SK-N-SH (cell line): ENCODE data around the gene HIVEP2. TPM values are rescaled to one million over a fixed set of nuclear protein-coding genes. Genes with fewer than 3 reads are reported as not detected.

ENCODE experiments used
- CTCF ChIA-PET: fragments of 300-600, 350-600 bp; formaldehyde crosslinking; extraction: SDS; loops from one replicate; lab custom pipeline; 2021; lab: Yijun Ruan, JAX
- POLR2A ChIA-PET: fragments of 350-600 bp; sonication (Branson Sonifier 250); formaldehyde crosslinking; extraction: SDS; loops from one replicate; lab custom pipeline; 2020; ENCODE audit warnings: antibody characterized with exemption, inconsistent platforms; lab: Yijun Ruan, JAX
- DNase-seq: peaks from one replicate; pipeline ENCODE4 v3.0.0; 2012
- H2AFZ ChIP-seq: fragments of 200-600 bp; sonication (generic); 2 replicates; pipeline ENCODE4 v1.8.1; 2016; ENCODE audit warnings: antibody characterized with exemption, mild to moderate bottlenecking, low read depth
- H3F3A ChIP-seq: fragments of 200-600 bp; sonication (generic); replicated peaks from 2 replicates; pipeline ENCODE3; 2016; ENCODE audit warnings: antibody characterized with exemption, mild to moderate bottlenecking; ENCODE audit not compliant: insufficient read depth
- H3K27ac ChIP-seq, 2 experiments: fragments of 200-500 bp in 1 of 2; fragments of 200-600 bp in 1 of 2; sonication (Bioruptor generic) in 1 of 2; sonication (generic), shearing (Covaris generic) in 1 of 2; 2 replicates each; pipeline versions ENCODE4 v1.5.1 to v1.6.1; 2014 to 2016; ENCODE audit warnings: low read depth in 2 of 2, inconsistent platforms in 1 of 2, low read length in 1 of 2, mild to moderate bottlenecking in 1 of 2, mixed read lengths in 1 of 2
- H3K27me3 ChIP-seq: fragments of 200-600 bp; sonication (generic), shearing (Covaris generic); 2 replicates; pipeline ENCODE4 v1.6.1; 2016; ENCODE audit warnings: mixed run types; ENCODE audit not compliant: insufficient read depth
- H3K36me3 ChIP-seq, 2 experiments: fragments of 200-500 bp in 1 of 2; fragments of 200-600 bp in 1 of 2; sonication (Bioruptor generic) in 1 of 2; sonication (generic) in 1 of 2; replicated peaks in 1 of 2; 2 replicates each; pipeline versions ENCODE3 to v1.5.1; 2014 to 2016; ENCODE audit warnings: low read length in 1 of 2, mild to moderate bottlenecking in 1 of 2; ENCODE audit not compliant: insufficient read depth in 2 of 2, control insufficient read depth in 1 of 2
- H3K4me1 ChIP-seq, 2 experiments: fragments of 200-500 bp in 1 of 2; fragments of 200-600 bp in 1 of 2; sonication (Bioruptor generic) in 1 of 2; sonication (generic), shearing (Covaris generic) in 1 of 2; 2 replicates each; pipeline versions ENCODE4 v1.5.1 to v1.6.1; 2014 to 2016; ENCODE audit warnings: low read depth in 1 of 2, low read length in 1 of 2, mixed run types in 1 of 2; ENCODE audit not compliant: insufficient read depth in 2 of 2, control insufficient read depth in 1 of 2
- H3K4me2 ChIP-seq: fragments of 200-600 bp; sonication (generic), shearing (Covaris generic); 2 replicates; pipeline ENCODE4 v1.6.1; 2017; ENCODE audit warnings: mixed run types
- H3K4me3 ChIP-seq, 2 experiments: fragments of 200-500 bp in 1 of 2; fragments of 200-600 bp in 1 of 2; sonication (Bioruptor generic) in 1 of 2; sonication (generic), shearing (Covaris generic) in 1 of 2; 2 replicates each; pipeline versions ENCODE4 v1.5.1 to v1.8.1; 2014 to 2016; ENCODE audit warnings: low read depth in 2 of 2, inconsistent platforms in 1 of 2, low read length in 1 of 2, mild to moderate bottlenecking in 1 of 2, mixed read lengths in 1 of 2, moderate library complexity in 1 of 2
- H3K79me2 ChIP-seq: fragments of 200-600 bp; sonication (generic); 2 replicates; pipeline ENCODE4 v1.8.1; 2017; ENCODE audit warnings: mild to moderate bottlenecking; ENCODE audit not compliant: insufficient read depth
- H3K9ac ChIP-seq: fragments of 200-600 bp; sonication (generic); 2 replicates; pipeline ENCODE4 v1.6.1; 2017; ENCODE audit warnings: mixed run types
- H3K9me2 ChIP-seq: fragments of 200-600 bp; sonication (generic); 2 replicates; pipeline ENCODE4 v1.6.1; 2017; ENCODE audit warnings: mixed run types
- H3K9me3 ChIP-seq: fragments of 200-600 bp; sonication (generic); 2 replicates; pipeline ENCODE4 v1.6.1; 2017; ENCODE audit warnings: mixed run types, mild to moderate bottlenecking, moderate library complexity
- H4K20me1 ChIP-seq: fragments of 200-600 bp; sonication (generic); 2 replicates; pipeline ENCODE4 v1.6.1; 2017; ENCODE audit warnings: mild to moderate bottlenecking, mixed run types; ENCODE audit not compliant: insufficient read depth
- CTCF ChIP-seq: fragments of 200-600 bp; sonication (generic); IDR thresholded peaks from 2 replicates; pipeline ENCODE4 v1.6.1; 2017; ENCODE audit warnings: antibody characterized with exemption, mild to moderate bottlenecking, moderate library complexity
- EP300 ChIP-seq, 2 experiments: IDR thresholded peaks; 2 replicates each; pipeline versions ENCODE4 v1.4.0 to v1.6.1; 2012; ENCODE audit warnings: borderline replicate concordance in 1 of 2, low read depth in 1 of 2, low read length in 1 of 2
- EZH2phosphoT487 ChIP-seq: fragments of 200-600 bp; sonication (generic); IDR thresholded peaks from 2 replicates; pipeline ENCODE4 v1.6.1; 2017; ENCODE audit warnings: low read depth, mixed run types, mild to moderate bottlenecking, antibody characterized with exemption, moderate library complexity, borderline replicate concordance
- FOSL2 ChIP-seq: IDR thresholded peaks from 2 replicates; pipeline ENCODE4 v1.4.0; 2012; ENCODE audit warnings: low read depth, mild to moderate bottlenecking, moderate library complexity, borderline replicate concordance
- GABPA ChIP-seq: IDR thresholded peaks from 2 replicates; pipeline ENCODE4 v1.4.0; 2012; ENCODE audit warnings: low read depth, mild to moderate bottlenecking
- GATA2 ChIP-seq: sonication (generic); formaldehyde crosslinking; IDR thresholded peaks from 2 replicates; pipeline ENCODE4 v1.5.0; 2020; ENCODE audit warnings: mild to moderate bottlenecking, missing genetic modification reagents
- IRF3 ChIP-seq: fragments of 150-350 bp; IDR thresholded peaks from 2 replicates; pipeline ENCODE4 v1.6.1; 2016; ENCODE audit warnings: mild to moderate bottlenecking, low read depth, low read length
- JUND ChIP-seq: IDR thresholded peaks from 2 replicates; pipeline ENCODE4 v1.4.0; 2012
- MEF2A ChIP-seq: IDR thresholded peaks from 2 replicates; pipeline ENCODE4 v1.4.0; 2012; ENCODE audit warnings: low read depth, borderline replicate concordance
- MXI1 ChIP-seq: IDR thresholded peaks from 2 replicates; pipeline ENCODE4 v1.6.1; 2012; ENCODE audit warnings: mild to moderate bottlenecking, low read depth, low read length, improper control_type of control experiment
- NFIC ChIP-seq: IDR thresholded peaks from 2 replicates; pipeline ENCODE4 v1.4.0; 2012; ENCODE audit warnings: borderline replicate concordance
- PBX3 ChIP-seq: IDR thresholded peaks from 2 replicates; pipeline ENCODE4; 2012
- RCOR1 ChIP-seq: fragments of 150-350 bp; IDR thresholded peaks from 2 replicates; pipeline ENCODE4 v1.6.1; 2017; ENCODE audit warnings: antibody characterized with exemption, low read length
- RFX5 ChIP-seq: IDR thresholded peaks from 2 replicates; pipeline ENCODE4 v1.6.1; 2012; ENCODE audit warnings: mild to moderate bottlenecking, improper control_type of control experiment, low read length
- RXRA ChIP-seq: IDR thresholded peaks from 2 replicates; pipeline ENCODE4 v1.4.0; 2012; ENCODE audit warnings: low read depth, mild to moderate bottlenecking, borderline replicate concordance
- SMC3 ChIP-seq: IDR thresholded peaks from 2 replicates; pipeline ENCODE4 v1.6.1; 2012; ENCODE audit warnings: low read depth, low read length, improper control_type of control experiment
- TAF1 ChIP-seq: IDR thresholded peaks from 2 replicates; pipeline ENCODE4 v1.6.1; 2012; ENCODE audit warnings: low read depth, mild to moderate bottlenecking, low read length, moderate library complexity, borderline replicate concordance
- TCF12 ChIP-seq: IDR thresholded peaks from 2 replicates; pipeline ENCODE4 v1.4.0; 2012
- TEAD4 ChIP-seq: IDR thresholded peaks from 2 replicates; pipeline ENCODE4 v1.4.0; 2012; ENCODE audit warnings: mild to moderate bottlenecking, borderline replicate concordance; ENCODE audit not compliant: insufficient read depth
- USF1 ChIP-seq: IDR thresholded peaks from 2 replicates; pipeline ENCODE4 v1.4.0; 2012; ENCODE audit warnings: low read depth, borderline replicate concordance
- USF2 ChIP-seq: fragments of 150-350 bp; IDR thresholded peaks from 2 replicates; pipeline ENCODE4 v1.6.1; 2017; ENCODE audit warnings: antibody characterized with exemption, low read length, low read depth, borderline replicate concordance
- ZBTB33 ChIP-seq: IDR thresholded peaks from 2 replicates; pipeline ENCODE4 v1.4.0; 2012; ENCODE audit warnings: low read depth, borderline replicate concordance
- WGBS: methylation state at CpG from one replicate; pipeline ENCODE4 v1.1.6; 2017; ENCODE audit warnings: low lambda C conversion rate; 5-methylcytosine and 5-hydroxymethylcytosine counted together
- polyA plus RNA-seq, 3 experiments: library from polyadenylated mRNA; depleted of rRNA; stranded (reverse); fragments of >200 nt; gene quantifications; 2 replicates each; pipeline ENCODE4 v1.2.3, GENCODE V29; 2012

The HIVEP2 gene
- polyA plus RNA-seq, 1 of the 3 experiments (the other 2 are of a cell fraction), result 2.5 TPM

GRCh38 chr6:142829556-142829955, 115.4 kb downstream of the HIVEP2 start (continued):
- no peak for TF ChIP-seq IRF3
- TF ChIP-seq PBX3, result no peak
- no peak for TF ChIP-seq EP300 (IDR thresholded peaks at IDR 0.05; ENCODE audit: borderline replicate concordance in 1 of 2, low read depth in 1 of 2, low read length in 1 of 2)
- TF ChIP-seq RCOR1, result no peak
- no peak for TF ChIP-seq GATA2 (CRISPR knock-in tag)
- no peak for TF ChIP-seq MXI1
- TF ChIP-seq USF2, result no peak
- TF ChIP-seq SMC3, result no peak
- TF ChIP-seq, all 33 proteins: peak for 0

- CTCF ChIA-PET, result interaction anchor here (0.9 kb wide), 1 partner anchor 8 kb away, joined by 4 read pairs; no protein-coding TSS in a partner anchor
- Histone ChIP-seq H3K79me2 (peaks cover 39% of the 10 kb centered on the region; the same call in 1 of the 2 replicates), H3K9me2 (no peaks in the 10 kb centered on the region), H3K27ac (no peak overlapping the region; a peak in 1 of 4 replicates), H3K9ac (no peak overlapping the region), H4K20me1 (no peaks in the 10 kb centered on the region), H3K4me2 (no peak overlapping the region), H3K4me1 (peaks cover 6 to 26% of the 10 kb centered on the region in 2 experiments; a peak in 3 of 4 replicates), H3K27me3 (no peaks in the 10 kb centered on the region), H3K36me3 (no peaks in the 10 kb centered on the region), H3K9me3 (no peaks in the 10 kb centered on the region), H3F3A (peaks cover 13% of the 10 kb centered on the region), H3K4me3 (no peak overlapping the region), H2AFZ (no peak overlapping the region)
- 94% methylated on average over 4 of the region's 4 CpGs for WGBS
- DNase-seq, result no peak
- POLR2A ChIA-PET, result no interaction called here
- no peak for TF ChIP-seq CTCF
- TF ChIP-seq TEAD4, result no peak
- no peak for TF ChIP-seq SMC3
- no peak for TF ChIP-seq RFX5
- TF ChIP-seq TAF1, result no peak
- no peak for TF ChIP-seq GABPA
- TF ChIP-seq NFIC, result no peak
- no peak for TF ChIP-seq RXRA
- TF ChIP-seq RCOR1, result no peak
- no peak for TF ChIP-seq TCF12
- no peak for TF ChIP-seq USF1
- no peak for TF ChIP-seq MXI1
- no peak for TF ChIP-seq JUND
- no peak for TF ChIP-seq ZBTB33
- TF ChIP-seq MEF2A, result no peak
- no peak for TF ChIP-seq FOSL2
- no peak for TF ChIP-seq PBX3
- no peak for TF ChIP-seq EZH2phosphoT487
These were observed 117.0 kb downstream of the HIVEP2 start for GRCh38 chr6:142827991-142828390.
